Measurements from ENCODE around the gene FAM169A.
"Not testable (repeated sequence)": the region's sequence is repeated elsewhere in the genome, so short reads cannot be mapped to it uniquely, and the experiment has no call there.

FAM169A gene

DNA sequence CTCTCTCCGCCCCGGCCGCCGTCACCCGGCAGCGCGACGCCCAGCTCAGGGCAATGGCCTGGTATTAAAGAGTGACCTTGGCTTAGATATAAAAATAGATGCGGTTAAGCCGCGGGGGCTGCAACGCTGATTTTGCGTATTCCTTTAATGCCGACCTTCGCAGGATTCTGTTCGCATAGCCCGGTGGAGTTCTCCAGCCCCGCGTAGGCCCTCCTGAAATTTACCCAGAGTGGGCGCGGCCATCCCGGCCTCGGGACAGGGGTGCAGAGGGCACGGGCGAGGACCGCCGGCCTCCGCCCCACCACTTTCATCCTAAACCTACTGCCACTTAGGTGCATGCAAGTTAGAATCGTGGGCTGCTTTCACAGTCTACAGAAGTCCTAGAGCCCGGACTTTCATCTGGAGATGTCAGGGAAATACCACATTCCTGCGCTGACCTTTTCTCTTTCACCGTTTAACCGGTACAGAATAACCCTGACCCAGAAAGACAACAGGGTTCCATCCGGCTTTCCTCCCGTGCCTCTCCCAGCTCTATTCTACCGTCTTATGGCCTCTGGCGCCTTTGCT is 492 bp upstream of the FAM169A start:
- DNase-seq = peak; percentile 52

GRCh38 chr5:74865256-74865803 is 857 bp downstream of the FAM169A start:
- DNase-seq = no peak

DNA sequence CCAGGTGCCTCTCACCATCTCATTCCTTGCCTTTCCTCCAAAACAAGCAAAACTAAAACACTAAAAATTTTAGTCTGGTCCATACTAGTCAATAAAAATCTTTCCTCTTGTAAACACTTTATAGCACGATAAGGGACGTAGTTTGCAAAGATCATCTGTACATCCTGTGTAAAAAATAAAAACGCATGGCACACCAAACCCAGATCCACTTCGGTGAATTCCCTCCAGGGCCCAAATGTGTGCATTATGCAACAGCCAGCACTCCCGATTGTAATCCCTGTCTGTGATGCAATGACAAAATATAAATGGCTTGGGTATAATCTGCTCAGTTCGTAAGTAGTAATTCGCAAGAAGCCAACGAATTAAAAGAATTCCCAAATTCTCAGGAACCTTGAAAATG is 1.4 kb downstream of the FAM169A start:
- DNase-seq = no peak

DNA sequence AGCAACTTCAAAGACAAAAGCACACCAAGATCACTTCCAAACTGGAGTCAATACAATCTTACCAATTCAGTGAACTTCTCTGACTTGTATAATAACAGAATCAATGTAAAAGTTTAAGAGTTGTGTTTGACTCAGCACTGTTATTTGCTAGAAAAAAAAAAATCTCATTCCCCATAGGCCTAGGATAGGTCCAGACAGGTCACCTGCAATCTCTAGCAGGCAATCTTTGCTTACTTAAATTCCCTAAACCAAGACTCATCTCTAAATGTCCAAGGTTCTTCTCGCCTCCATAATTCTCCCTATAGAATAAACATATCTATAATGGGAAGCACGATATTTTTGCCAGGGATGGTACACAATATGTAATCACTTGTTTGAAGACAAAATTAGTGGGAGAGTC is 2.5 kb downstream of the FAM169A start:
- no peak for DNase-seq

- no peak for DNase-seq
These were observed 4.0 kb downstream of the FAM169A start for GRCh38 chr5:74862221-74862620.

DNA sequence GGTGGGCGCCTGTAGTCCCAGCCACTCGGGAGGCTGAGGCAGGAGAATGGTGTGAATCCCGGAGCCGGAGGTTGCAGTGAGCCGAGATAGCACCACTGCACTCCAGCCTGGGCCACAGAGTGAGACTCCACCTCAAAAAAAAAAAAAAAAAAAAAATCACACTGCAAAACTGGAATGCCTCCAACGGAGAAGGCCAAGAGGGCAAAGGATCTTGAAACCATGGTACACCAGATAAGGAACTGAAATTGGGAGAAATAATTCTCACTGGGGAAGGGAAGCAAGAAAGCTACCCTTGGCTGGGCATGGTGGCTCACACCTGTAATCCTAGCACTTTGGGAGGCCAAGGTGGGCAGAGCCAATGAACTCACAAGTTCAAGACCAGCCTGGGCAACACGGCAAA is 9.2 kb downstream of the FAM169A start:
- DNase-seq = not testable (repeated sequence)

DNA sequence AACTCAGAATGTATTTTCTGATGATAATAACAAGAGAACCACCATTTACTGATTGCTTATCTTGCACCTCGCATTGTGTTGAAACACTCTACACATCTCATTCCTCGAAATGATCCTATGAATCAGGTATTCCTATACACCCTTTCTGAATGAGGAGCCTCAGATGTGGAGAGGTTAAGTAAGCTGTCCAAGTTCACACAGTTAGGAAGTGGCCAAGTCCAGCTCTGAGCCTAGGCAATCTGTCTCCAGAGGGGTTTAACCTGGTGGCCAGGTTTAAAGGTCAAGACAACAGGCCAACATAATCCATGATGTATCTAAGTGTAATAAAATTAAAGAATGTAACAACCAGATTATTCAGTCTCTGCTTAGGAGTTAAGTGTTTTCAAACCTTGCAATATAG is 12.9 kb downstream of the FAM169A start:
- no peak for DNase-seq

- no peak for DNase-seq
These were observed 14.4 kb downstream of the FAM169A start for GRCh38 chr5:74851684-74852353.

DNA sequence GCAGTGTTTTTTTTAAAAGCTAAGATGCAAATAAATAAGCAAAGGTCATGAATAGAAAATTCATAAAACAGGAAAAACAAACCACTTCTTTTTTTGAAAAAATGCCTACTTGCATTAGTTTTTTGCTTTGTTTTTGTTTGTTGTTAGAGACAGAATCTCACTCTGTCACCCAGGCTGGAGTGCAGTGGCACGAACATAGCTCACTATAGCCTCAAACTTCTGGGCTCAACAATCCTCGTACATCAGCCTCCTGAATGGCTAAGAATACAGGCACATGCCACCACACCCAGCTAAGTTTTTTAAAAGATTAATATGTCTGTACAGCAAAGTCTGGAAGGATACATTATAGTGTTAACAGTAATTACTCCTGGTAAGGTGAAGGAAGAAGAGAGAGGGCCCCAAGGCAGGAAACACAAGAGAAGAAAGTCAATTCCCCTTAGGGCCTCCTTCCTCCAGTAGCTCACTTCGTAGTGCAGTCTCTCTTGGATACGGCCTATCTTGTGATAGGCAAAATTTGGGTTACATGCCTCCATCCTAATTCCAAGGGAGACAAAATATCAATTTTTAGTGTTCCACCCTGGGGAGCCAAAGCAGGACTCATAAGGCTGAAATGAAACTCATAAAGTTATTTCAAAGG is 15.3 kb downstream of the FAM169A start:
- DNase-seq = no peak

GRCh38 chr5:74850030-74850429 is 16.2 kb downstream of the FAM169A start:
- no peak for DNase-seq

- no peak for DNase-seq
These were observed 17.6 kb downstream of the FAM169A start for GRCh38 chr5:74848553-74849025.

DNA sequence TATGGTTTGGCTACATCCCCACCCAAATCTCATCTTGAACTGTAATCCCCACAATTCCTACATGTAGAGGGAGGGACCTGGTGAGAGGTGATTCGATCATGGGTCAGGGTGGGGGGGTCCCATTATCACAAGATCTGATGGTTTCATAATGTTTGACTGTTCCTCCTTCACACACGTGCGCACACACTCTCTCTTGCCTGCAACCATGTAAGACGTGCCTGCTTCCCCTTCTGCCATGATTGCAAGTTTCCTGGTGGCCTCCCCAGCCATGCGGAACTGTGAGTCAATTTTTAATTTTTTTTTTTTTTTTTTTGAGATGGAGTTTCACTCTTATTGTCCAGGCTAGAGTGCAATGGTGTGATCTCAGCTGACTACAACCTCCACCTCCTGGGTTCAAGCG is 27.0 kb downstream of the FAM169A start:
- DNase-seq = no peak

DNA sequence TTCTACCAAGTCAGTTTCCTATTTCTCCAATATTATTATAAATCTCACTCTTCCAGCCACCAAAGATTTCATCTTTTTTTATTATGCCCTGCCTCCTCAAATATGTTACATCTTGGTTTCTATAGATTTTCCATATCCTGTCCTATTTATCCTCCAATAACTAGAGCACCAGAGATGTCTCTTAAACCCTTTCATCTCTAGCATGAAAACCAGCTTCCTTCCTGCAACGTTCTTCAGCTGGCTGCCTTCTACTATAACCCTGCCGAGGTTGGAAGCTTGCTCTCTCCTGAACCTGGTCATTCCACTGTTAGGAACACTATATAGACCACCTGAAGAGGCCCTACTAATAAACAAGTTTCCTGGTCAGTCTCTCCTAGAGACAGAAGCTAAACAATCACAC is 27.9 kb downstream of the FAM169A start:
- DNase-seq = no peak

GRCh38 chr5:74837115-74837514 is 29.1 kb downstream of the FAM169A start:
- no peak for DNase-seq

GRCh38 chr5:74833537-74834266 is 32.5 kb downstream of the FAM169A start:
- DNase-seq = peak; percentile 77

DNA sequence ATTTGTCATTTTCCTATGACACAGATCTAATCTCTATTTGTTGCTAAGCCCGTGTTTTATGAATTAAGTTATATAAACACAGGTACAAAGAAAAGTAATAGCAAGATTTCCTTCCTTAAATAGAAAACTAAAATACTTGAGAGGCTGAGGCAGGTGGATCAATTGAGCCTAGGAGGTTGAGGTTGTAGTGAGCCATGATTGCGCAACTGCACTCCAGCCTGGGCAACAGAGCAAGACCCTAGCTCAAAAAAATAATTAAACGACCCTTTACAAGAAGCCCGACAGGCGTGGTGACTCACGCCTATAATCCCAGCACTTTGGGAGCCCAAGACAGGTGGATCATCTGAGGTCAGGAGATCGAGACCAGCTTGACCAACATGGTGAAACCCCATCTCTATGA is 36.8 kb downstream of the FAM169A start:
- DNase-seq = no peak

DNA sequence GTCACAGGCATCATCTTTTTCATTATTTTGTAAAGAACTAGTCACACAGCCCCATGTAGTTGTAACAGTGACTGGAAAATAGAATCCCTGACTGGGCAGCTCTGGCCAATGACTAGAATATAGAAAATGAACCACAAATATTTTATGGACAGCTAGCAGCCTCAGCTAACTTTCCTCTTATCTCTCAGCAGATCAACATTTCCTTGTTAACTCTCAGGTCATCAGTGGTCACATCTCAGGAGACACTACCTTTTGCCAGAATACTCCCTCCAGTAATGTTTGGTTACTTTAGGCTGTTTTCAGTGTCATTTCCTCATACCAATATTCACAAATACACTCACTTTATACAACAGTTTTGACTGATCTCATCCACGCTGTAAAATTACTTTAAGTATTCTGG is 43.9 kb downstream of the FAM169A start:
- DNase-seq = no peak

DNA sequence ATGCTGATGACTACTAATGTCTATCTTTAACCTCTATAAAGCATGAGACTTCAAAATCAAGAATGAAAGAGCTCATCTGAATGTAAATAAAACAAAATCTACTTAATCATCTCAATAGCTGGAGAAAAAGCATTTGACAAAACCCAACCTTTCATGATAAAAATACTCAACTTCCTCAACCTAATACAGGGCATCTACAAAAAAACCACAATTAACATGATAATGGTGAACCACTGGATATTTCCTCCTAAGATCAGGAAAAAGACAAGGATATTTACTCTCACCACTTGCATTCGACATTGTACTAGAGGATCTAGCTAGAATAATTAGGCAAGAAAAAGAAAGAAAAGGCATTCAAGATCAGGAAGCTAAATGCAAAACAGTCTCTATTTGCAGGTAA is 49.3 kb downstream of the FAM169A start:
- DNase-seq = no peak

GRCh38 chr5:74810915-74811314 is 55.3 kb downstream of the FAM169A start:
- no peak for DNase-seq

- DNase-seq = no peak
These were observed 64.2 kb downstream of the FAM169A start for GRCh38 chr5:74801941-74802340.

- no peak for DNase-seq
These were observed 65.0 kb downstream of the FAM169A start for GRCh38 chr5:74801197-74801596.

- no peak for DNase-seq
These were observed 66.9 kb downstream of the FAM169A start for GRCh38 chr5:74798977-74799911.
